ENCODE results near the gene ZNF254. TPM values are rescaled to one million over a fixed set of nuclear protein-coding genes. Genes with fewer than 3 reads are reported as not detected.

Gene ZNF254
- total RNA-seq, 1 experiment from 2014 or later, result 9.8 TPM

DNA sequence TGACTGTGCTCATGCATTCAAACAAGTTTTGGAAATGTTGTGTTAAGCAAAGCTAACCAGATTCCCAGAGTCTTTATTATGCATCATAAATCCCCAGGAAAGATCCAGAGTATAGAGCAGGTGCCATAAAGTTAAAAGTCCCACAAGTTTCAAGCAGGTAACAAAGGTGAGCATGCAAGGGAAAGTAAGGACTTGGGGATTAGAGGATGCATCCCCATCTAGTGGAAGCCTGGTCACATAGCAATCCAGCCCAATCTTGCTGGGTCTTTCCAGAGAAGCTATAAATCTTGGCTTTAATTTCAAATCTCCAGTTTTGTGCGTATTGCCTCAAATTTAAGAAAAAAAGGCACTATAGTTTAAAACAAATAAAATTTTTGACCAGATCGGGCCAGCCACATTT lies 72.7 kb downstream of the ZNF254 start:
- in situ Hi-C loops (cut with HindIII; ENCODE audit: low pct_unique_long_range_greater_than_20kb, low sequenced_read_pairs), result no loop called here
- DNase-seq (ENCODE audit: low read depth, low spot score), result peak; percentile 8

DNA sequence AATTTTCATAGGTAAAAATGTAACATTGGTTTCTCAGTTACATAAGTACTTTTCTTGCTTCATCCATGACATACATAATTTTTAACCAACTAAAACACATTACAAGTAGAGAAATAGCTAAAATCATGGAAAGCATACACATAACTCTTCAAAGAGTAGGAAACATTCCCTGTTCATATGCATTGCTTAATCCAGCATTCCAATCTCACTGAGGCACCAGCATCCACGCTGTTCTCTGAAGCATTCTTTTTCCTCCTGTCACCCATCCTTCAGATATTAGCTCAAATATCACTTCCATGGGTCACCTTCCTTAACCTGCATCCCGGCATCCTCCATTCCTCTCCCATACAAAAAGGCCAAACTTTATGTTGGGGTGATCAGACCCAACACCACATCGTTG lies 79.1 kb downstream of the ZNF254 start:
- in situ Hi-C loops (cut with HindIII; ENCODE audit: low pct_unique_long_range_greater_than_20kb, low sequenced_read_pairs), result no loop called here
- no peak for DNase-seq (ENCODE audit: low read depth, low spot score)

DNA sequence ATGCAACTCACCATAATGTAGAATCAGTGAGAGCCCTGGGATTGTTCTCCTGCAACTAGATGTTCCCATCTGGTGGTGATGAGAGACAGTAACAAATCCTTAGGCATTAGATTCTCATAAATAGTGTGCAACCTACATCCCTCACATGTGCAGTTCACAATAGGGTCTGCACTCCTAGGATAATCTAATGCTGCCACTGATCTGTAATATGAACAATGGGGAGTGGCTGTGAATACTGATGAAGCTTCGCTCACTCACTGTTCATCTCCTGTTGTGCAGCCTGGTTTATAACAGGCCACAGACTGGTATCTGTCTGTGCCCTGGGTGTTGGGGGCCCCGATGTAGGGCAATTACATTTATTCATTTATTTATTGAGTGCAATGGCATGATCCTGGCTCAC lies 86.9 kb downstream of the ZNF254 start:
- in situ Hi-C loops (cut with HindIII; ENCODE audit: low pct_unique_long_range_greater_than_20kb, low sequenced_read_pairs), result no loop called here
- no peak for DNase-seq (ENCODE audit: low read depth, low spot score)

DNA sequence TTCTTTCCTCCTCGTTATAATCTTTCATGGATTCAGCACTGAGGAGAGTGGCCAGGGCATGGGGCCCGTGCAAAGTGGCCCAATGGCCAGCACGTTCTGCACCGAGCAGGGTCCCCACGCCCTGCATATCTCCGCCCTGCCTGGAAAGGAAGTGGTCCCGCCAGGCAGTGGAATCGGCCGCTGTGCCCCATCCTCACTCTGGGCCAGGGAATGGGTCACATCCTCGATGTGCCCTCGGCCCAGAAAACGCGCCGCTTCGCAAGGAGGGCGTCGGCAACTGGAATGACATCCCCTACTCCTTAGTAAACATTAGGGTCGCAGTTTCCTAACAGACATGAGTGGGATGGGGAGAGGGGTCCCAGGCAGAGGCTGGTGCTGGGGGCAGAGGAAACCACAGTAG lies 90.7 kb downstream of the ZNF254 start:
- in situ Hi-C loops (cut with HindIII; ENCODE audit: low pct_unique_long_range_greater_than_20kb, low sequenced_read_pairs), result no loop called here
- DNase-seq (ENCODE audit: low read depth, low spot score), result no peak

DNA sequence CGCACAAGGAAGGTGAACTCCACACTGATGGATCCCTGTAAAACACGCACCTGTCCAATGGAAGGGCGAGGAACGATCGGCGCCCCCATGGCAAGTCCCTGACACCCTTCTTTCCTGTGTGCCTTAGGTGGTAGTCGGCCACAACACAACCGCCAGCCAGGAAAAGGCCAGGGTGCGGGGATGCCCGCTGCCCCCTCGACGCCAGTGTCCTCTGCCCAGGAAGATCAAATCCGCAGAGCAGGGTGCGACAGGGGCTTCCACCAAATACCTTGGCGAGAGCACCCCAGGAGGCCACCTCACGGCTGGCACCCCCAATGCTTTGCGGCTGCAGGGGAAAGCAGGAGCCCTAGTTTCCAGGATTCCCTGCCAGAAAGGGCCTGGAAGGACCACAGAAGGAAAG lies 91.2 kb downstream of the ZNF254 start:
- in situ Hi-C loops (cut with HindIII; ENCODE audit: low pct_unique_long_range_greater_than_20kb, low sequenced_read_pairs), result no loop called here

More for the DNA sequence above, 91.2 kb downstream of the ZNF254 start:
- DNase-seq (ENCODE audit: low read depth, low spot score), result no peak

Other genes with a start within 250 kb of the ZNF254 start
- gene ZNF726, start 172.3 kb upstream of the ZNF254 start, total RNA-seq (2014; rRNA removed; shearing (Covaris generic)), result 1.6 and 2.3 TPM in 2 replicates

Measured in SK-MEL-5 (cell line).